ENCODE measurements around the gene CMTM1. TPM values are rescaled to one million over a fixed set of nuclear protein-coding genes. Genes with fewer than 3 reads are reported as not detected.

CMTM1 gene
- total RNA-seq, 1 donor from 2014 or later, result 8.4 TPM

DNA sequence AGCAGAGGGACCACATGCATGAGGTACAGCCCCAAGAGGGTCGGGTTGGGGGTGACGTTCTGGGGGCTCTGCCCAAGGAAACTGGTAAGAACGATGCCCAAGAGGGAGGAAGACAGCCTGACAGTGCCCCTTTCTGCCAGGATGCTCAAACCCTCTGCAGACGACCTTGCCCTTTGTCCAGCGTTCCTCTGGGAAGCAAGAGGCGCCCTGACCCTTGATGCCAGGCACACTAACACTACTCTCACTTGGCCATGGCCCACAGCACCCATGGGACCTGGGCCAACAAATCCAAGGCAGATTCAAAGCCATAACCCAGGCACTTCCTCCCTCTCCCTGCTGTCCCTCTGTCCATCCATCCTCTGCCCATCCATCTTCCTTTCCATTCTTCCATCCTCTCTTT, 36.8 kb upstream of the CMTM1 start:
- no peaks in the 10 kb centered on the region for H3K9me3 ChIP-seq
- H3K36me3 ChIP-seq, result peaks cover 51% of the 10 kb centered on the region
- TF ChIP-seq, protein P1, sequence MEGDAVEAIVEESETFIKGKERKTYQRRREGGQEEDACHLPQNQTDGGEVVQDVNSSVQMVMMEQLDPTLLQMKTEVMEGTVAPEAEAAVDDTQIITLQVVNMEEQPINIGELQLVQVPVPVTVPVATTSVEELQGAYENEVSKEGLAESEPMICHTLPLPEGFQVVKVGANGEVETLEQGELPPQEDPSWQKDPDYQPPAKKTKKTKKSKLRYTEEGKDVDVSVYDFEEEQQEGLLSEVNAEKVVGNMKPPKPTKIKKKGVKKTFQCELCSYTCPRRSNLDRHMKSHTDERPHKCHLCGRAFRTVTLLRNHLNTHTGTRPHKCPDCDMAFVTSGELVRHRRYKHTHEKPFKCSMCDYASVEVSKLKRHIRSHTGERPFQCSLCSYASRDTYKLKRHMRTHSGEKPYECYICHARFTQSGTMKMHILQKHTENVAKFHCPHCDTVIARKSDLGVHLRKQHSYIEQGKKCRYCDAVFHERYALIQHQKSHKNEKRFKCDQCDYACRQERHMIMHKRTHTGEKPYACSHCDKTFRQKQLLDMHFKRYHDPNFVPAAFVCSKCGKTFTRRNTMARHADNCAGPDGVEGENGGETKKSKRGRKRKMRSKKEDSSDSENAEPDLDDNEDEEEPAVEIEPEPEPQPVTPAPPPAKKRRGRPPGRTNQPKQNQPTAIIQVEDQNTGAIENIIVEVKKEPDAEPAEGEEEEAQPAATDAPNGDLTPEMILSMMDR (IDR thresholded peaks at IDR 0.05), result no peak
- no peaks in the 10 kb centered on the region for H3K27me3 ChIP-seq
- H3K27ac ChIP-seq, result no peak overlapping the region
- no peak for DNase-seq
- H3K4me1 ChIP-seq, result peaks cover 11% of the 10 kb centered on the region
- H3K4me3 ChIP-seq, result no peak overlapping the region
- no peak for ATAC-seq
- intact Hi-C loops (cut with DNase I), result no loop called here

DNA sequence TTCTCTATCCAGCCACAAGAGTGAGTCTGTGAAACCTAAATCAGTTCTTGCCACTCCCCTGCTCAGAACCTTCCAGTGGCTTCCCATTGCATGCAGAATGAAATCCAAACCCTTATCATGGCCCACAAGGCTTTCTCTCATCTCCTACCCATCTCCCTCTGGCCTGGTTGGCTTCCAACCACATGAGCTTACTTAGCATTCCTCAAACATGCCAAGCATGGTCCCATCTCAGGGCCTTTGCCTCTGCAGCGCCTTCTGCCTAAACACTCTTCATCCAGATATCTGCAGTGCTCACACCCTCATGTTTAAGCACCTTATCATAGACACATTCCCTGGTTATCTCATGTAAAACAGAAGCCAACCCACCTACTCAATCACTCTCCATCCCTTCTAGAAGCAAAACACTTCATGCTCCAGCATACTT, 31.9 kb upstream of the CMTM1 start:
- no peak for ATAC-seq
- H3K4me3 ChIP-seq, result no peak overlapping the region
- no peaks in the 10 kb centered on the region for H3K27me3 ChIP-seq
- H3K27ac ChIP-seq, result no peak overlapping the region
- H3K4me1 ChIP-seq, result no peaks in the 10 kb centered on the region
- TF ChIP-seq, protein P1 (IDR thresholded peaks at IDR 0.05), result no peak
- no peak for DNase-seq
- intact Hi-C loops (cut with DNase I), result no loop called here
- H3K9me3 ChIP-seq, result no peaks in the 10 kb centered on the region
- peaks cover 62% of the 10 kb centered on the region for H3K36me3 ChIP-seq

DNA sequence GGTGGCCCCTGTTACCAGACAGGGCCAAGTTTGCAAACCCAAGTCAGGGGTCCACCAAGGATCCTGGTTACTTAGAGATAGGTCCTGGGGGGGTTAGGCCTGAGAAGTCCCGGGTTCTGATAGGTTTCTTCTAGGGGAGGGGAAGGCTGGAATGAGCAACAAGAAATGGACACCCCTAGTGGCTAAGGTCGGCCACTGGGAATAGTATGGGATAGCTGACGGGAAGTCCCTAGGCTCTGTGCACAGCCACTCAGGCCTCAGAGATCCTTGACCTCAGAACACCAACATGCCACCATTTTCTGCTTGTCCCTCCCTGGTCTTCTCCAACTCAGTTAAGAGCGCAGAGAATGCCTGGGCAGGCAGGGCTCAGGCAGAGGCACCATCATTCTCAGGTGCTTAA, 29.7 kb upstream of the CMTM1 start:
- H3K4me1 ChIP-seq, result no peaks in the 10 kb centered on the region
- TF ChIP-seq, protein P1 (IDR thresholded peaks at IDR 0.05), result no peak
- peaks cover 56% of the 10 kb centered on the region for H3K36me3 ChIP-seq
- intact Hi-C loops (cut with DNase I), result no loop called here
- DNase-seq (no peak), ATAC-seq (no peak)
- no peak overlapping the region for H3K27ac ChIP-seq
- H3K9me3 ChIP-seq, result no peaks in the 10 kb centered on the region
- H3K27me3 ChIP-seq, result no peaks in the 10 kb centered on the region
- H3K4me3 ChIP-seq, result no peak overlapping the region

DNA sequence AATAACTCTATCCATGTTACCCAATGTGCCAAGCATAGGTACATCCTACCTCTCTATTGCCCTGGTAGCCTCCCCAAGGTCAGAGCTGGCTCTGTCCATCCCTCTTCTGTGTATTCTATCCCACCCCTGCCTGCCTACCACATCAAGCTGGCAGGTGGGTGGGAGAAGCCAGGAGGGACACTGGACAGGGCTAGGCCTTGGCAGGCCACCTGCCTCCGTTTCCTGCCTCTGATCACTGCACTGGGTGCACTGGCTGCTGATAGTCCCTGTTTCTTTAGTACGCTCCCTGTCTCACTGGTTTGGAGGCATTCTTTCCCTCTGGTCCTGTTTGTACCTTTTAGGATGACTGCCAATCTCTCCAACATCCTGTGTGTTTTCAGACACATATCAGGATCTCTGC, 29.0 kb upstream of the CMTM1 start:
- ATAC-seq (peak; percentile 27), DNase-seq (no peak)
- TF ChIP-seq, protein P1 (IDR thresholded peaks at IDR 0.05), result no peak
- no peaks in the 10 kb centered on the region for H3K4me1 ChIP-seq
- intact Hi-C loops (cut with DNase I), result no loop called here
- no peaks in the 10 kb centered on the region for H3K27me3 ChIP-seq
- no peak overlapping the region for H3K27ac ChIP-seq
- H3K9me3 ChIP-seq, result no peaks in the 10 kb centered on the region
- peaks cover 49% of the 10 kb centered on the region for H3K36me3 ChIP-seq
- H3K4me3 ChIP-seq, result no peak overlapping the region

DNA sequence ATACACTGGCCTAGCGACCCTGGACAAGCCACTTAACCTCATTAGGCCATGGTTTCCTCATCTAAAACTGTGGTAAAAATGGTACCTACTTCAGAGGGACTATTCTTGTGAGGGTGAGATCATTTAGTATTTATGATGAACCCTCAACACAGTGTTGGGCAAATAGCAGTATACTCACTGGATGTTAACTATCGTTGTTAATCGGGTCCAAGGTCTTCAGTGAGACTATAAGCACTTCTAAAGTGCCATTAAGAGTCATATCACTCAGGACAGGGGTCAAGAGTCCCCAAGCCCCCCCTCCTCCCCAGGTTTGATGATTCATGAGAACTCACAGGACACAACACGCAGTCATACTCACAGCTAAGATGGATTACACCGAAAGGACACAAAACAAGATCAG, 27.3 kb upstream of the CMTM1 start:
- Histone ChIP-seq H3K9me3 (no peaks in the 10 kb centered on the region), H3K4me3 (no peak overlapping the region), H3K27ac (no peak overlapping the region), H3K27me3 (no peaks in the 10 kb centered on the region), H3K36me3 (peaks cover 49% of the 10 kb centered on the region), H3K4me1 (no peaks in the 10 kb centered on the region)
- TF ChIP-seq, protein P1 (IDR thresholded peaks at IDR 0.05), result no peak
- intact Hi-C loops (cut with DNase I), result no loop called here
- ATAC-seq (no peak), DNase-seq (no peak)

Data from upper lobe of right lung (tissue), 1 donor.